HepG2 (cell line): ENCODE measurements around the gene ACBD3. TPM values are rescaled to one million over a fixed set of nuclear protein-coding genes. Genes with fewer than 3 reads are reported as not detected.

Experiments used
- ATAC-seq: fragments of 200-7000 bp; cut with Tn5 transposase; 3 replicates; pipeline ENCODE4 v1.9.1; 2020; ENCODE audit warnings: mild to moderate bottlenecking, moderate library complexity
- BruUV-seq: library from RNA; stranded (reverse); fragments of 400-500 nt; replicated peaks from 2 replicates; lab custom pipeline; 2021; lab: Mats Ljungman, UMichigan
- CTCF ChIA-PET: fragments of 300-600 bp; formaldehyde crosslinking; extraction: SDS; loops from one replicate; lab custom pipeline; 2021; ENCODE audit warnings: low total read pairs, inconsistent platforms, low intra/inter-chr PET ratio; lab: Yijun Ruan, JAX
- POLR2A ChIA-PET: fragments of 350-600 bp; sonication (Branson Sonifier 250); formaldehyde crosslinking; loops from one replicate; lab custom pipeline; 2020; ENCODE audit warnings: antibody characterized with exemption, inconsistent platforms; lab: Yijun Ruan, JAX
- DNase-seq: peaks from one replicate; pipeline ENCODE4 v3.0.0-alpha.2; 2015; ENCODE audit warnings: low spot score
- FAIRE-seq: peaks from 3 replicates; lab custom pipeline; 2011; peaks lifted over from hg19 to GRCh38; lab: Jason Lieb, UNC
- H2AFZ ChIP-seq: one replicate; pipeline ENCODE4 v1.6.1; 2011; ENCODE audit warnings: low read length, inconsistent platforms
- H3K27ac ChIP-seq: fragments of 300-600 bp; 3 replicates; pipeline ENCODE4 v1.8.0; 2011; ENCODE audit warnings: mixed run types, mild to moderate bottlenecking, mixed read lengths, low read length, inconsistent platforms; ENCODE audit not compliant: insufficient read depth; ENCODE audit errors: extremely low read length
- H3K27me3 ChIP-seq, 2 experiments: fragments of 200-600 bp in 1 of 2; 2 replicates in 1 of 2; 3 replicates in 1 of 2; pipeline versions ENCODE4 v1.6.0 to v1.8.0; 2011; ENCODE audit warnings: low read length in 2 of 2, mild to moderate bottlenecking in 2 of 2, moderate library complexity in 2 of 2, inconsistent platforms in 1 of 2; ENCODE audit not compliant: insufficient read depth in 2 of 2, control insufficient read depth in 1 of 2
- H3K36me3 ChIP-seq, 2 experiments: fragments of 200-600 bp in 1 of 2; replicated peaks in 1 of 2; 2 replicates in 1 of 2; 3 replicates in 1 of 2; pipeline versions ENCODE4 v1.5.1 to v1.8.0; 2011; ENCODE audit warnings: low read length in 2 of 2, inconsistent platforms in 1 of 2; ENCODE audit not compliant: insufficient read depth in 2 of 2, control insufficient read depth in 1 of 2
- H3K4me1 ChIP-seq: 2 replicates; pipeline ENCODE4 v1.5.1; 2012; ENCODE audit warnings: low read length, inconsistent platforms; ENCODE audit not compliant: insufficient read depth
- H3K4me2 ChIP-seq: 2 replicates; pipeline ENCODE4 v1.6.0; 2011; ENCODE audit warnings: low read depth, low read length, inconsistent platforms
- H3K4me3 ChIP-seq, 3 experiments: fragments of 200-600 bp in 1 of 3; sonication (generic), shearing (Covaris generic) in 1 of 3; replicated peaks in 1 of 3; 2 replicates each; pipeline ENCODE4 v1.5.1; 2011 to 2016; ENCODE audit warnings: low read length in 3 of 3, inconsistent platforms in 2 of 3, low read depth in 2 of 3, mild to moderate bottlenecking in 2 of 3, control low read depth in 1 of 3, mixed read lengths in 1 of 3; ENCODE audit not compliant: insufficient read depth in 1 of 3
- H3K79me2 ChIP-seq: one replicate; pipeline ENCODE4 v1.6.1; 2011; ENCODE audit warnings: low read length, inconsistent platforms; ENCODE audit not compliant: insufficient read depth
- H3K9ac ChIP-seq: 2 replicates; pipeline ENCODE4 v1.6.0; 2011; ENCODE audit warnings: mild to moderate bottlenecking, low read depth, low read length, inconsistent platforms; ENCODE audit not compliant: insufficient read depth
- H3K9me3 ChIP-seq: 2 replicates; pipeline ENCODE4 v1.5.1; 2012; ENCODE audit warnings: mild to moderate bottlenecking, low read length
- H4K20me1 ChIP-seq: 2 replicates; pipeline ENCODE4 v1.6.0; 2011; ENCODE audit warnings: inconsistent platforms, mild to moderate bottlenecking, low read length, moderate library complexity; ENCODE audit not compliant: insufficient read depth
- ETV6 ChIP-seq: sonication (generic); formaldehyde crosslinking; conservative IDR thresholded peaks from 2 replicates; pipeline ENCODE4 v1.4.0; 2020; ENCODE audit warnings: missing genetic modification reagents
- IRF2 ChIP-seq: IDR thresholded peaks from 2 replicates; pipeline ENCODE4 v1.6.1; 2018; ENCODE audit warnings: missing genetic modification reagents, missing compliant biosample characterization
- MXD3 ChIP-seq: IDR thresholded peaks from 2 replicates; pipeline ENCODE4 v1.6.1; 2016; ENCODE audit warnings: mild to moderate bottlenecking, missing biosample characterization, missing genetic modification reagents
- PHB2 ChIP-seq: fragments of 450-650 bp; IDR thresholded peaks from 2 replicates; pipeline ENCODE4 v1.6.1; 2018; ENCODE audit not compliant: partially characterized antibody
- STAT6 ChIP-seq: sonication (generic); formaldehyde crosslinking; IDR thresholded peaks from 2 replicates; pipeline ENCODE4 v1.4.0; 2020; ENCODE audit warnings: missing genetic modification reagents, mild to moderate bottlenecking, borderline replicate concordance
- THAP9 ChIP-seq: sonication (generic); formaldehyde crosslinking; IDR thresholded peaks from 2 replicates; pipeline ENCODE4; 2020; ENCODE audit warnings: missing genetic modification reagents, mild to moderate bottlenecking, borderline replicate concordance
- YEATS4 ChIP-seq: sonication (generic); formaldehyde crosslinking; IDR thresholded peaks from 2 replicates; pipeline ENCODE4 v1.4.0; 2020; ENCODE audit warnings: missing genetic modification reagents, borderline replicate concordance
- ZBED4 ChIP-seq: sonication (generic); formaldehyde crosslinking; IDR thresholded peaks from 2 replicates; pipeline ENCODE4 v1.4.0; 2020; ENCODE audit warnings: missing genetic modification reagents, borderline replicate concordance
- ZNF724P ChIP-seq: sonication (generic); formaldehyde crosslinking; IDR thresholded peaks from 2 replicates; pipeline ENCODE4 v1.8.0; 2022; ENCODE audit warnings: missing genetic modification reagents, borderline replicate concordance
- ZNF776 ChIP-seq: sonication (generic); formaldehyde crosslinking; IDR thresholded peaks from 2 replicates; pipeline ENCODE4 v1.4.0; 2020; ENCODE audit warnings: mild to moderate bottlenecking, missing genetic modification reagents
- WGBS: methylation state at CpG from one replicate; pipeline ENCODE4 v1.1.6; 2017; ENCODE audit warnings: low lambda C conversion rate; 5-methylcytosine and 5-hydroxymethylcytosine counted together
- in situ Hi-C: cut with HindIII; loops from 2 replicates; pipeline ENCODE4 v1.10.0; 2017; ENCODE audit warnings: low pct_unique_long_range_greater_than_20kb; ENCODE audit not compliant: extremely low pct_ligation_motif_present
- intact Hi-C: fragments of 100-400 bp; cut with micrococcal nuclease; formaldehyde crosslinking; loops from one replicate; pipeline ENCODE4 v1.10.0; 2022; ENCODE audit not compliant: unreplicated experiment
- polyA plus RNA-seq, 8 experiments: library from polyadenylated mRNA; depleted of rRNA in 3 of 8; stranded (reverse) in 7 of 8; unstranded in 1 of 8; fragments of >200 nt; fragmentation: Illumina TruSeq in 4 of 8; extraction: Trizol in 4 of 8; gene quantifications; 2 replicates each; pipeline versions ENCODE4 v1.2.1 to v1.2.3, GENCODE V29; 2011 to 2016; ENCODE audit warnings: low read depth in 4 of 8, missing spikeins in 1 of 8, mixed read lengths in 1 of 8; ENCODE audit not compliant: insufficient read depth in 1 of 8
- total RNA-seq, 5 experiments: library from RNA; depleted of rRNA; stranded (reverse); fragments of >200 nt; fragmentation: Illumina TruSeq; extraction: Trizol; gene quantifications; 2 replicates each; pipeline ENCODE4 v1.2.3, GENCODE V29; 2016; ENCODE audit warnings: low read depth in 1 of 5

The ACBD3 gene
- total and polyA plus RNA-seq, 2 of the 13 experiments (the other 11 are each of a cell fraction or from before 2014, with no cell fraction given) = 24.3 to 39.3 TPM

DNA sequence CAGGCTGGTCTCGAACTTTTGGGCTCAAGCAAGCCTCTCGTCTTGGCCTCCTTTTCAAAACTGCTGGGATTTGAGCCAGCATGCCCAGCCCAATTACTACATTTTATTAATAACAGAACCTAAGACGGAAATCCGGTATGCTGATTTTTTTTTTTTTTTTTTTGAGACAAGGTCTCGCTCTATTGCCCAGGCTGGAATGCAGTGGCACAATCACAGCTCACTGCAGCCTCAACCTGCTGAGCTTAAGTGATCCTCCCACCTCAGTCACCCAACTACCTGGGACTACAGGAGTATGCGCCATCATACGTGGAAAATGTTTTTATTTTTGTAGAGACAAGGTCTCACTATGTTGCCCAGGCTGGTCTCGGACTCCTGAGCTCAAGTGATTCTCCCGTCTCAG, 20.2 kb downstream of the ACBD3 start (continued):
- TF ChIP-seq STAT6 (no peak), THAP9 (CRISPR knock-in tag) (no peak), PHB2 (no peak), MXD3 (no peak), YEATS4 (no peak), ZNF776 (CRISPR knock-in tag) (no peak)

DNA sequence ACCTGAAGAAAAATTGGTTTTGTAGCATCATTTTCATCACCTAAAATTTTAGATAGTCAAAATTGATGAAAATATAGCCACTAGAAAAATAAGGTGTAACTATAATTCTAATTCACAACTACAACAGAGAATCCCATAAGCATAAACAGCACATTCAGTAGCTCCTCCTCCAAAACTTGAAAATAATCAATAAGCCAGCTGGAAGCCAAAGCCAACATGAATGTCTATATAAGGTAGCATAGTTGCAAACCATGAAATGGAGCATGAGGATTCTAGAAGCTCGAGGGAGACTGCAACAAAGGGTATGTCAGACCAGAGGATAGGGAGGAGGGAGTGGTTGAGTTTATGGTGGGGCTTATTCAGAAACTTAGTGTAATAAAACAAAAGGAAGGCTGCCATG, 22.4 kb downstream of the ACBD3 start:
- Histone ChIP-seq H3K36me3 (peaks cover 16 to 57% of the 10 kb centered on the region in 2 experiments), H2AFZ (no peak overlapping the region), H3K27me3 (no peaks in the 10 kb centered on the region), H3K4me3 (no peak overlapping the region), H3K27ac (no peak overlapping the region), H3K4me1 (0 out of 2 replicates have a peak, but pooled peaks cover 6% of the 10 kb centered on the region), H4K20me1 (peaks cover 19% of the 10 kb centered on the region), H3K79me2 (peaks cover 25% of the 10 kb centered on the region), H3K9me3 (no peaks in the 10 kb centered on the region), H3K9ac (no peak overlapping the region), H3K4me2 (no peak overlapping the region)
- intact Hi-C loops (no loop called here), in situ Hi-C loops (no loop called here)
- no peak for FAIRE-seq
- ChIA-PET POLR2A (interaction anchor here (0.7 kb wide), 1 partner anchor 15 kb away, joined by 6 read pairs; no protein-coding TSS in a partner anchor), CTCF (no interaction called here)
- BruUV-seq = no TSS peak
- TF ChIP-seq ETV6 (CRISPR knock-in tag) (no peak), ZNF724P (CRISPR knock-in tag) (no peak), IRF2 (CRISPR knock-in tag) (no peak), ZBED4 (CRISPR knock-in tag) (no peak)
- no peak for ATAC-seq
- 92% methylated on average over 1 of the region's 1 CpG for WGBS
- no peak for DNase-seq
